Left kidney (tissue), 8 donors: ENCODE measurements around the gene ST6GAL2. TPM values are rescaled to one million over a fixed set of nuclear protein-coding genes. Genes with fewer than 3 reads are reported as not detected.

Experiments used
- DNase-seq: peaks from one replicate; pipeline ENCODE4 v3.0.0-alpha.2; 2013
- long read RNA-seq, 8 donors: transcript quantifications; one replicate each; lab custom pipeline, GENCODE V29; 2026
- polyA plus RNA-seq: library from polyadenylated mRNA; unstranded; fragments of 120-200 nt; gene quantifications from one replicate; pipeline ENCODE4 v1.2.1, GENCODE V29; 2013; ENCODE audit not compliant: insufficient read length

Gene ST6GAL2, protein sequence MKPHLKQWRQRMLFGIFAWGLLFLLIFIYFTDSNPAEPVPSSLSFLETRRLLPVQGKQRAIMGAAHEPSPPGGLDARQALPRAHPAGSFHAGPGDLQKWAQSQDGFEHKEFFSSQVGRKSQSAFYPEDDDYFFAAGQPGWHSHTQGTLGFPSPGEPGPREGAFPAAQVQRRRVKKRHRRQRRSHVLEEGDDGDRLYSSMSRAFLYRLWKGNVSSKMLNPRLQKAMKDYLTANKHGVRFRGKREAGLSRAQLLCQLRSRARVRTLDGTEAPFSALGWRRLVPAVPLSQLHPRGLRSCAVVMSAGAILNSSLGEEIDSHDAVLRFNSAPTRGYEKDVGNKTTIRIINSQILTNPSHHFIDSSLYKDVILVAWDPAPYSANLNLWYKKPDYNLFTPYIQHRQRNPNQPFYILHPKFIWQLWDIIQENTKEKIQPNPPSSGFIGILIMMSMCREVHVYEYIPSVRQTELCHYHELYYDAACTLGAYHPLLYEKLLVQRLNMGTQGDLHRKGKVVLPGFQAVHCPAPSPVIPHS
- 24.7 TPM for polyA plus RNA-seq
- long read RNA-seq, donor 1 = 0 reads
- long read RNA-seq, donor 2, full-length matches to known transcripts = 2 of 2 reads
- long read RNA-seq, donor 2, partial matches to known transcripts = 0 of 2 reads
- long read RNA-seq, donor 2, other reads (novel, unspliced or antisense) = 0 of 2 reads
- long read RNA-seq, donor 3, full-length matches to known transcripts = 1 of 1 reads
- long read RNA-seq, donor 3, partial matches to known transcripts = 0 of 1 reads
- long read RNA-seq, donor 3, other reads (novel, unspliced or antisense) = 0 of 1 reads
- long read RNA-seq, donor 4 = 0 reads
- long read RNA-seq, donor 5 = 0 reads
- long read RNA-seq, donor 6, full-length matches to known transcripts = 2 of 2 reads
- long read RNA-seq, donor 6, partial matches to known transcripts = 0 of 2 reads
- long read RNA-seq, donor 6, other reads (novel, unspliced or antisense) = 0 of 2 reads
- long read RNA-seq, donor 7 = 0 reads
- long read RNA-seq, donor 8, full-length matches to known transcripts = 1 of 1 reads
- long read RNA-seq, donor 8, partial matches to known transcripts = 0 of 1 reads
- long read RNA-seq, donor 8, other reads (novel, unspliced or antisense) = 0 of 1 reads

- DNase-seq = peak; percentile 54
Measured at GRCh38 chr2:106885971-106886915, at the start of gene ST6GAL2. ST6GAL2 (minus strand) TSS chr2:106886167; CDS start chr2:106843977, 42,190 bp downstream.

DNA sequence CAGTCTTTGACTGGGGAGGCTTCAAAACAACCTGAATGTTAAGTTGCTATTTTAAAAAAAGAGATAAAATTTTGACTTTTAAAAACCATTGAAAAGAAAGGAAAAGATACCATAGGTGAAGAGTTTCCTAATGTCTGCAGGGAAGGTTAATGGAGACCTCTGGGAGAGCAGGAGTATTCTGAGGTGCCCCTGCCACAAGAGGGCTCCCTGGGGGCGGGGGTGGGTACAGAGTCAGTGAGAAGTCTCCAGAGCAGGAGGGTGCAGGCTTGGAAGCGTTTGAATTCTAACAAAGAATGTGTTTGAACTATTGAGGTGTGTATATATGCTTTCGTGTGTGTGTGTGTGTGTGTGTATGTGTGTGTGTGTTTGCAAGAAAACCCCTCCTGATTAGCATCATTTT is 46.7 kb upstream of the ST6GAL2 start:
- no peak for DNase-seq

GRCh38 chr2:106931717-106932335 is 45.9 kb upstream of the ST6GAL2 start:
- no peak for DNase-seq

DNA sequence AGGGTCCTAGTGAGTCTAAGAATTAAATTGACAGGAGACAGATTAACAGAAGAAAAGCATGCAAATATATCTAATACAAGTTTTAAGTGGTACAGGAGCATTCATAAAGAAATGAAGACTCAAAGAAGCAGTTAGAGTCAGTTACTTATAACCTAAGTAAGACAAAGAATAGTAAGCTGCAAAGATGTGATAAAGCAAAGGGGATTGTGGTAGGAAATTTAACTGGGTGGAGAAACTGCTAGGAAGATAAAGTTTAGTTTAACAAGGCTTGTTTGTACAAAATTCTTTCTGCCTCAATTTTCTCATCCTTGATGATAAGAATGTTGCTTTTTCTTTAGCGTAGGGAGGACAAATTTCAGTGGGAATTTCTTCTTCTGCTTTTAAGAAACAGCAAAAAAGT is 35.5 kb upstream of the ST6GAL2 start:
- no peak for DNase-seq

DNA sequence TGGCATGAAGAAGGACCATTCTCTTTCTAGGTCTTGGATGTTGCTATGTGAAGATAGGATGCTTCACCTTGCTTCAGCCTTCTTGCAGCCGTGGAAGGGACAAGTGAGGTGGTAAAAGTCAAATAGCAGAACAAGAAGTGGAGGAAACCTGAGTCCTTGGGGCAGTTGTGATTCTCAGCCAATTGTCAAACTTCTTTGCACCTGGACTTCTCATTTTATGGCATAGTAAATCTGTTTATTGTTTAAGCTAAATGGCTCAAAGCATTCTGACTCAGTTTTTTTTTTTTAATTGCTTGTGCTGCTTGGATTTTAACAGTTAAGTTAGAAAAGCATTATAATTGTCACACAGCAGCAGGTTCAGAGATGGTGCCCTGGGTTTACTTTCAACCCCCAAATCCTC is 33.0 kb upstream of the ST6GAL2 start:
- DNase-seq = no peak

- DNase-seq = no peak
Measured at GRCh38 chr2:106904242-106904641, 18.3 kb upstream of the ST6GAL2 start.

DNA sequence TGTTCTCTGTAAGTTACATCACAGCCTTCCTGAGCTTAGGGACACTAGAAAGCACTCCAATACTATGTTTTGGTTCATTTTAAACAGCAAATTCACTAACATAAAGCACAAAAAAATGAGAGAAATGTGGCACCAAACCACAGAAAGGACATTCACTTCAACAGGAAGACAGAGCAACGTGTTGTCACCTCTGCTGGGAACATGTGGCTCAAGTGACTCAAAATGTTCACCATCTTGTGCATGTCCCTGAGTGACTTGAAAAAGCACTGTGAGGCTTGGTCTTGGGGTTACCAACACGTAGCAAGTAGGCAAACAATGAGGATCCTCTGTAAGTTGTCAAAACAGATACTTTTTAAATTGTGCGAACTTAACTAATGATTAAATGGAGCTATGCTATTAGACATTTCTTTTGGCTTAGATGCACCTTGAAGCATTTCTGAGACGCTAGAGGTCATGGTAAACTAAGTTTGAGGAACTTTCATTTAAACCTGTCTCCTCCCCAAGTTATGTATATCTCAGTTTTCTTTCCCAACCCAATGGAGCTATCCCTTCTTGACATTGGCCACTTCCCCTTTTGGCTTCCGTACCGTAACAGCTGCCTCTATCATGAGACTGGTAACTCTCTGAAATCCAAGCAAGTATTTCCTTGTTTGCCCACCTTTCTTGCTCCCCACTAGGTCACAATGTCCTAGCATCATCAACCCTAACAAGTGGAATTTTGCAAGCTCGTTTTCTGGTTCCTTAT is 14.0 kb upstream of the ST6GAL2 start:
- no peak for DNase-seq

GRCh38 chr2:106894545-106894944 is 8.6 kb upstream of the ST6GAL2 start:
- DNase-seq = no peak

DNA sequence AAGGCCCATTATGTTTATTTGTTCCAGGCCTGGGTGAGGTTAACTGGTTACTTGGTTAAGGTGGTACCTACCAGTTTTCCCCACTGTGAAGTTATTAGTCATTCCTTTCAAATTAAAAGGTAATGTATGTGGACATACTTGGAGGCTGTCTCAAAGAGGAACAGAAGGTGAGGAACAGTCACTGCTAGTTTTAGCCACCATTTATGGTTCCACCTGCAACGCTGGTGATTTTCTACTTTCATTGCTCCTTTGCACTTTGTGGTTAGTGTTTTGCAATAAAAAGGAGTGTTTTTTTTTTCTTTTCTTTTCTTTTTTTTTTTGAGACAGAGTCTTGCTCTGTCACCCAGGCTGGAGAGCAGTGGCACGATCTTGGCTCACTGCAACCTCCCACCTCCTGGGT is 6.1 kb upstream of the ST6GAL2 start:
- DNase-seq = no peak

GRCh38 chr2:106890606-106891005 is 4.6 kb upstream of the ST6GAL2 start:
- DNase-seq = no peak

DNA sequence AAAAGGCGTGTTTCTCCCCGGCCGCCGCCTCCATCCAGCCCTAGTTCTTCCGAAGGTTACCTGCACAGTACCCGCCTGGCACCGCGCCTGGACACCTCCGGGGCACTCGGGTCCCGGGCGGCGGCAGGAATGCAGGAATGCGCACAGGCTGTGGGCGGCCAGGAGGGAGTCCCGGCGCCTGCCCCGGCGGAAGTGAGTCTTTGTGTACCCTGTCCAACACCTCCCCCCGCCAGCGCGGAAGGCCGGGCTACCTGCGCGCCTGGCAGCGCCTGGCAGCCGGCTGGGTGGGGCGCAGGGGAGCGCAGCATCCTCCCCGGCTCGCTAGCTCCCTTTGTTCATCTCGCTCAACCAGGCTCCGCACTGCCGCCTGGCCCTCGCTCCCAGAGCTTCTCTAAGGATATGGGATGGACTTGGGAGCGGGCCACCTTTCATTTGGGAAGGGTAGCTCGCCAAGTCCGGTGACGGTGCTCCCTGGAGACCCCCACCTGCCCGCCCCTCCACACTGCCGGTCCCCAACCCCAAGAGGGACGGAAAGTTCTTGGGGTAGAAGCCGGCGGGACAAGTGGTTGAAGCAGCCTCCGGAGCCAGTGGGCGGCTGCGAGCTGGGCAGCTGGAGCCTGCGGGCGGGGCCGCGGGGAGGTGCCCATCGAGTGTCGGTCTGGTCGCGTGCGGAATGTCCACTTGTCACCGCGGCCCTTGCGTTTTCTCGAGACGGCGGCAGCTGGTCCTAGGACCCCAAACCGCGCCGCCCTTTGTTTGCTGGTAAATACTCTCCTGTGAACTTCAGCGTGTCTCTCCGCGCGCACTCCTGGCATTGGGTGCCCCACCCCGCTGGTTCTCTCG is 1.2 kb upstream of the ST6GAL2 start:
- peak; percentile 60 for DNase-seq

- peak; percentile 43 for DNase-seq
Measured at GRCh38 chr2:106885329-106885728, 638 bp downstream of the ST6GAL2 start.

DNA sequence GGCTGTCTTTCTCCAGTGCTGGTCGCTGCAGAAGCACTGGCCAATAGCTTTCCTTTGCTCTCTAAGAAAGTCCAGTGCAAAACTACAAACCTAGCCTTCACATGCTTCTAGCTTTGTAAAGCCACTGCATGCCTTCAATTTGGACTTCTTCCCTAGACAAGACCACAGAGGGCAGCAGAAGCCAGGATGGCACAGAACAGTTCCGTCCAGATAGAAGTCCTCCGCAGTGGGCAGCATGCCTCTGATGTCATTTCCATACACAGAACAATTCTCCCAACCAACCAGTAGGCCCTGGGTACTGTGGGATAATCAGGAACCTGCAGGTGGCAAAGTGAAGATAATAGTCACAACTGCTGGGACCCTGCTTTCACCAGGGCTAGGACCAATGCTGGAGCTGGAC is 3.3 kb downstream of the ST6GAL2 start:
- DNase-seq = no peak

- DNase-seq = no peak
Measured at GRCh38 chr2:106878206-106878605, 7.8 kb downstream of the ST6GAL2 start.

DNA sequence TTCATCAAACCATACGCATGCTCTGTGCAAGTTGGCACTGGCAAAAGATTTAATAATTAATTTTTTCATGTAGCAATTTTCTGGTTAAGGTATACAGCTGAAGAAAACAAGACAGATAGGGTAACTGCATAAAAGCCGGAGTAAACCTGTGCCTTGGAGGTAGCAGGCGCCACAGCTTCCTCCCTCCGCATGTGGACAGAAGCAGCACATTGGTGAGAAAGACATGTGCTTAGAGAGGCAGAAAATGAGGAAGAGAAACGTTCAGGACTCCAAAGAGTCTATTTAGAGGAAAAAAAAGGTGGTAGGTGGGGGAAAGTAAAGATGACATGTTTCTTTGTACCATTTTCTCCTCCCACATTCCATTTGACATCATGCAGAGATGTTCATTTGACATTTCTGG is 9.3 kb downstream of the ST6GAL2 start:
- no peak for DNase-seq

DNA sequence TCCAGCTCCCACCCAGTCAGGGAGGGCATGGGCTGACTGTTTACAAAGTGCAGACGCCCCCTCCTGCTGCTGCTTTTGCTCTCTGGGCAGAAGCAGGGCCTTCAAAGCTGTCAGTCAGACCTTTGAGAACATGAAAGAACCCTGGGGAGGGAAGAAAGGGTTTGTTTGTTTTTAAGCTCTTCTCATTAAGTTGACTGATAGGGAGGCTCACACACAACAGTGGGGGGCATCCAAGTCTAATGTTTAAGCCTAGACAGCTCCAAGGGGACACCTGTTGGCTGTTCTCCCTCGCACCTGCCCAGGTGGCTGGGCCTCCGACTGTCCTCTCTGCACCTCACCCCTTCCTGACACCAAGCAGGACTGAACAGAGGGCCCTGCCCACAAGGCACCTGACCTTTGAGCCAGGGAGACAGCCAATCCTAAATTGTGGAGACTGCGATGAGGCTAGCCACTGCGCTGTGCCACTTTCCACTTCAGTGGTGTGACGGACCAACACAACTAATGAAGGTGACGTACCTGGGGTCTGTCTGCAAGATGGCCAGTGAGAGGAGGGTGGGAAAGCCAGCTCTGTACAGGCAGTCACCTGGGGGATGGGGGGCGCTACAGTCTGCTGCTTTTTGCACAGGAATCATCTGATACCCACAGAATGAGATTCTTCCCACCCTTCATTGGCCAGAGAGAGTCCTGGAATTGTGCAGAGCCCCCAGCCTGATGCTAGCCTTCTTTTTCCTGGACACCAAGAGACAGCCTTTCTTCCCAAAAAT is 16.3 kb downstream of the ST6GAL2 start:
- DNase-seq = no peak

DNA sequence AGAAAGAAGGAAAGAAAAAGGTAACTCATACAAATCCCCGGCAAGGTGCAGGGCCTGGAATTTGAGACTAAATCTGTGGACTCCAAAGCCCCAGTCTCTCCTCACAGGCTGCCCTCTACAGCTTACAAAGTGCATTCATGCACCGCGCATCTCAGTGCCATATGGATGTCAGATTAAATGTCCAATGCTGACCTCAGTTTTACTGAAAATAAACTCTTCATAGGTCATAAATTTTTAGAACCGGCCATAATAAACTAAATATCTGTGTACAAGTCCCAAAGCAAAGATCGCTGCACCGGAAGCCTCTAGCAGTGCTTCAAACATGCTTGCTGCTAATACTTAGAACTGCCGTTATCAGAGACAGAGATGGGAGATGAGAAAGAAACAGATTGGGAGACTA is 17.7 kb downstream of the ST6GAL2 start:
- peak; percentile 54 for DNase-seq

DNA sequence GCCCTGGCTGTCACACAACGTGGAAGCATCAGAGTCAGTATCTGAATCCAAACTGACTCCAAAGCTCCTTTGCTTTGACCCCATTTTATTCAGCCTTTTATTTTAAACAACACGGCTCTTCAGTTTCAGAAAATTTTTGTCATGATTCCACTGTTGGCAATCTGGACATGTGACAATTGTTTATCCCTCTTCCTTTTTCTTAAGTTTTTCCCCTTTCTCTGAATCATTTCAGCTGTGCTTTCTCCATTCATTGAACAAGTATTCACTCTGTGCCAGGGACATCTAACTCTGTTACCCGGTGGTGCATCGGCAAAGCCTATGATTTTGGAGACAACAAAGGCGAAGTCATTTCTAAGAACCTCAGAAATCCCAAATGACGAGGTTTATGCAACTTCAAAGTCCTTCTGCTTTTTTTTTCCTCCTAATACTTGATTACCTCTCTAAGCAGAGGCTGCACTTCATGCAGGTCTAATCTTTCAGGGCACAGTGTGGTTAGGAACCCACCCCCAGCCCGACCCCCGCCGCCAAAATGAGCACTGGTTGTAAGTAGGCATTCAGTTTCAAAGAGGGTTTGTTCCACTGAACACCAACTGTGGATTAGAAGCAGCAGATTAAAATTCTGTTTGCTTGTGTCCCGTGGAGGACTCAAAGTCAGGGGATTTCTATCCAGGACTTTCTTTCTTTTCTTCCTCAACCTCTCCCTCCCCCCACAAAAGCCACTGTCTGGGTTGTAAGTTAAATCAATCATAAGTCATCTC is 18.6 kb downstream of the ST6GAL2 start:
- no peak for DNase-seq
